SIG-M5 treated with dmso at 0.1 percent for 504 hours (cell line): ENCODE data around the gene PLSCR2.
"Not testable (repeated sequence)": the region's sequence is repeated elsewhere in the genome, so short reads cannot be mapped to it uniquely, and the experiment has no call there.

Experiments
- DNase-seq: peaks from one replicate; lab custom pipeline; 2025; ENCODE audit not compliant: unreplicated experiment; lab: John Stamatoyannopoulos, UW

PLSCR2 gene, protein sequence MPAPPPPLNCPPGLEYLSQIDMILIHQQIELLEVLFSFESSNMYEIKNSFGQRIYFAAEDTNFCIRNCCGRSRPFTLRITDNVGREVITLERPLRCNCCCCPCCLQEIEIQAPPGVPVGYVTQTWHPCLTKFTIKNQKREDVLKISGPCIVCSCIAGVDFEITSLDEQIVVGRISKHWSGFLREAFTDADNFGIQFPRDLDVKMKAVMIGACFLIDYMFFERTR

DNA sequence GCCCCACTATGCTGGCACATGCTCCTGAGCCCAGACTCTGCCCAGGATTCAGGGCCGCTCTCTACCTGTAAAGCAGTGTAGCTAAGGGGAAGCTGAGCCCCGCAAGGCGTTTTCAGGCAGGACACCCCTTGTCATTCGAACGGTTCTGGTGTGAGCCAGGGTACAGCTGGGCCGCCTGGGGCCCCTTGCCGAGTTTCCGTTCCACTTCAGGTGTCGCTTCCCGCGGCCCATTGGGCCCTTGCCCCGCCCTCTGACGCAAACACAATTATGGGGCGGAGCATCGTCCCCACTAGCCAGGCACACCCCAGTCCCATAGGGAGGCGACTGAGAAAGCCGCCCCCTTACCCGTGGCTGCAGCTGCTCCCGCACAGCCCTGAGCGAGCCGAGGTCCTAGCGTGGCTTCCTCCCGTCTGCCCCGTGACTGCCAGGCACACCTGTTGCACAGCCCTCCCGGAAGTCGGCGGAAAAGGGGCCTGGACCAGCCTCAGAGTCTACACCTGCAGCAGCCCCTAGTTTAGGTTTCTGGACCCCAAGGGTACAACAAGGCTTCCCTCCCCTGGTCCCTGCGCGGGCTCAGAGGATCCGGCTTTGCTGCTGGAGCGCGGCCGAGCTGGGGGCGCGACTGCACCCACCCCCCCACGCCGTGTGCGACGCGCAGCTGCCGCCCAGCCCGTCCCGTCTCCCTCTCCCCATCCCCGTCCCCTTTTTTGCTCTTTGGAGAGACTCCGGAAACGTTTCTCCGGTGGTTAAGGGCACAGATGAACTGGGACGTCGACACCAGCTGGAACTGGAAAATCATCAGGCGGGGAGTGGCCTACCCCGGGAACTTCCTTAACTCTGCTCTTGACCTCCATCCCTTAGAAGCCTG is at the start of gene PLSCR2:
Gene PLSCR2, minus strand, starts transcription at position 412 of the 868 bp plus-strand sequence. CDS start 9,657 bp downstream, outside the sequence.
- DNase-seq, result no peak

DNA sequence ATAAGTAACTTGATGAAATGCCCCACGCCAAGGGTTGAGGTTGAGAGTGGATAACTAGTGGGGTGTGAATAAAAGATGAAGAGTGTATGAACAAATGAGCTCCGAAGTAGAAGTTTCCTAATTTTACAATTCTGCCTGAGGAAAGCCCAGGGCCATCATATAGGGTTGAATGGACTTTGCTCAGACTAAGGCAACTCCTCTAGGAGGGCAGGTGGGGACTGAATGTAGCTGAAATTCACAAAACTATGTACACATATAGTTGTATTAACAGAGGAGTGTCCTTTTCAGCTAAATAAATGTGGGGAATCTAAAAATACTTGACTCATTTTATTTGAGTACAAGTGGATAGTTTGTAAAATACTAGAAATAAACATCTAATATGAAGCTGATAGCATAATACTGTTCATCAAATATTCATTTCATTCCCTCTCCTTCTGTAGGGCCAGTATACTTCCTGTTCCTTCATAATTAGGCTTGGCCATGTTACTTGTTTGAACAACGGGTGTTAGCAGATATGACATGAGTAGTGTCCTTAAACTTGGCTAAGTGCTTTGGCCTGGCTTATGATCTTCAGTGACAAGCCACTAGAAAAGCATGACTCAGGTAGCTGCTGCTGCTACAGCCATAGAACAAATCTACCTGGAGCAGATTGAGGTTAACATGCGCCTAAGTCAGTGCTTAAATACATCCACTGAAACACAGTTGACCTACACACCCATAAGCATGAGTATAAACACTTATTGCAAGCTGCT is 48.5 kb upstream of the PLSCR2 start:
- DNase-seq, result no peak

DNA sequence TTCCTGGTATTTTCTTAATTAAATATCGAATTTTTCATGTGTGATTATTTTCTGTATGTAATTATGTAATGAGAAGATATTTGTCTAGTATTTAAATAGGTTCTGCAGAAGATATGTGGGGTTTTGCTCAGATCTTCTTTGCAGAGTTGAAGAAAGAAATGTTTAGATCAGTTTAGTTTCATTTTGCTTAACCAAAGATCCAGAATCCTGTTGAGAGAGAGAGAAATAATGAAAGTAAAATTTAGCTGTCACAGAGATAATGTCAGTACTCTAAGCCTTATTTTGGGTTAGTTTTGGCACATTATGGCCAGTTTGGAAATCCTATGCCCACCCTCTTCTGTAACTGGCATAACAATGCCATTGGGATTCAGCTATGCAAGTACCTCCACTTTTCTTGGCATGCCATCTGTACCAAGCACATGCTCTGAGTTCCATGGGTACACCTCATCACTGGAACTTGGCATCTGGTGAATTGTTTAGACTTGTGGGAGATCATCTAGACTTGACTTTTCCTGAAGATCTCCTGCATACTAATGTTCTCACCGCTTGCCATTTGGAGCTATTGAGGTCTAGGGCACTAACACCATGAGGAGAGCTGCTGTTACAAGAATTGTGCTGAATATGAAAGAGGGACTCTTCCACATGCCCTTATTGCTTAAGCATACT is 44.2 kb upstream of the PLSCR2 start:
- DNase-seq, result no peak

DNA sequence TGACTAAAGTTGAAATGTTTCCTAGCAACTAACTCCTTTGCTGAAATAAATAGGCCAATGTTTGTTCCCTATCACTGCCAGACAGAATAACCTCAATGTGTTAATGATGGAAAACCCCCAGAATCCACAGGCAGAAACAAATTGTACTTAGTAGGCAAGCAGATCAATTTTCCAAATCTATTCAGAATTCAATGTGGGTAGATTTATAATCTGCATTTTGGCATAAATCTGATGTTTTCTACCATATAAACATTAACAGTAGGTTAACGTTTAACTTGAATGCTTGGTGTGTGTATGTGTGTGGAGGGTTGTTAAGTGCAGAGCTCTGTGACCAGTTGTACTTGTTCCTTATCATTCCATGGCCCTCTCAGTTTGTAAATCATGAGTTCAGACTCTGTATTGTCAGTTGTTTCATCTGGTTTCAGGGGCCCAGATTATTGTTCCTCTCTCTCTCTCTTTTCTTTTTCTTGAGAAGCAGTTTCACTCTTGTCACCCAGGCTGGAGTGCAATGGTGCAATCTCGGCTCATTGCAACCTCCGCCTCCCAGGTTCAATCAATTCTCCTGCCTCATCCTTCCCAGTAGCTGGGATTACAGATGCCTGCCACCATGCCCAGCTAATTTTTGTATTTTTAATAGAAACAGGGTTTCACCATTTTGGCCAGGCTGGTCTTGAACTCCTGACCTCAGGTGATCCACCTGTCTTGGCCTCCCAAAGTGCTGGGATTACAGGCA is 42.2 kb upstream of the PLSCR2 start:
- DNase-seq, result no peak

DNA sequence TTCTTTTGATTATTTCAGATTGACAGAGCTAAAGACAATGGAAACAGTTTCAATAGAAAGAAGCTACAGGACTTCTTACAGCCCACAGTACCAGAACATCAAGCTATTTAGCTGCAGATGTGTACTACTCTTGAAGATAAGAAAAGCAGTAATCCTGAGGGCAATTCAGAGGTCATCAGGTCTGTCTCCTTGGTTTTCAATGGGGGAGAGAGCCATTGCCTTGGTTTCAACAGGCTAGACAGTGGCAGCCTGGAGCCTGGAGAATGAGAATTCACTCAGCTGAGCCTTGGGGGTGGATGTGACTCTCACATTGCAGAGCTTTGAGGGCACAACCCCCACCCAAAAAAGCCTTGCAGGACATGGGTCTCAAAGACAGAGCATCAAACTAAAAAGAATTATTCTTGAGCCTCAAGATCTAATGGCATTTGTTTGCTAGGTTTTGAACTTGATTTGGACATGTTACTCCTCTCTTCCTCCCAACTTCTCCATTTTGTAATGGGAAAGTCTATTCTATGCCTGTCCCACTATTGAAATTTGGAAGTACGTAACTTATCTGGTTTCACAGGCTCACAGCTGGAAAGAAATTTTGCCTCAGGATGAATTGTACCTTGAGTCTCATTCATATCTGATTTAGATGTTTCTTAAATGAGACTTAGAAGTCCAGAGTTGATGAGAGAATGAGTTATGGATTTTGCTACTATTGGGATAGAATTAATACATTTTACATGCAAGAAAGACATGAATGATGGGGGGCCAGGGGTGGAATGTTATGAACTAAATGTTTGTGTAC is 38.2 kb upstream of the PLSCR2 start:
- no peak for DNase-seq

DNA sequence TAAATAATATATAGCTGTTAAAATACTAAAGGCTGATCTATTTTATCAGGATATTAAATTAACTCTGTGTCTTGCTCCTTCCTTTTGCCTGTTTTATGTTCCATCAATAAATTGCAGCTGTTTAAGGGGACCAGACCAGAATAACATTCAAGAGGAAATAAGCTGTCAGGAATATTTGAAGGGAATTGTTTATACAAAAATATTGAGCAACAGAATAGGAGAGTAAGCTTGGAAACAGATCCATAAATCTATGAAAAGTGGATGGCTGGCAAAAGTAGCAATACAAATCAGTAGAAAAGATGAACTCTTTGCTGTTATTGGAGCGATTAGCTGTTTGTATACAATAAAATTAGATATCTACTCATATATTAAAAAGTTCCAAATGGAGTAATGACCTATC is 36.2 kb upstream of the PLSCR2 start:
- DNase-seq, result no peak

DNA sequence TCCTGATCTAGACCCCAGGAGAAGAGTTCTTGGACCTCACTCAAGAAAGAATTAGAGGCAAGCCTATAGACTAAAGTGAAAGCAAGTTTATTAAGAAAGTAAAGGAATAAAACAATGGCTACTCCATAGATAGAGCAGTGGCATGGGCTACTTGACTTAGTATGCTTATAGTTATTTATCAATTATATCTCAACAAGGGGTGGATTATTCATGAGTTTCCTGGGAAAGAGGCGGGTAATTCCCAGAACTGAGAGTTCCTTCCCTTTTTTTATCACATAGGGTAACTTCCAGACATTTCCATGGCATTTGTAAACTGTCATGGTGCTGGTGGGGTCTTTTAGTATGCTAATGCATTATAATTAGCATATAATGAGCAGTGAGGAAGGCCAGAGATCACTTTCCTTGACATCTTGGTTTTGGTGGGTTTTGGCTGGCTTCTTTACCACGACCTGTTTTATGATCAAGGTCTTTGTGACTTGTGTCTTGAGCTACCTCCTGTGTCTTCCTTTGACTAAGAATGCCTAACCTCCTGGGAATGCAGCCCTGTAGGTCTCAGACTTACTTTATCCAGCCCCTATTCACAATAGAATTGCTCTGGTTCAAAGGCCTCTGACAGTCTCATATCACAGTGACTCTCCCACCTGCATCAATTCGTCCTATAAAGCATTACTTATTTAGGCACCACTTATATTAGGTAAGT is 35.3 kb upstream of the PLSCR2 start:
- DNase-seq, result no peak

DNA sequence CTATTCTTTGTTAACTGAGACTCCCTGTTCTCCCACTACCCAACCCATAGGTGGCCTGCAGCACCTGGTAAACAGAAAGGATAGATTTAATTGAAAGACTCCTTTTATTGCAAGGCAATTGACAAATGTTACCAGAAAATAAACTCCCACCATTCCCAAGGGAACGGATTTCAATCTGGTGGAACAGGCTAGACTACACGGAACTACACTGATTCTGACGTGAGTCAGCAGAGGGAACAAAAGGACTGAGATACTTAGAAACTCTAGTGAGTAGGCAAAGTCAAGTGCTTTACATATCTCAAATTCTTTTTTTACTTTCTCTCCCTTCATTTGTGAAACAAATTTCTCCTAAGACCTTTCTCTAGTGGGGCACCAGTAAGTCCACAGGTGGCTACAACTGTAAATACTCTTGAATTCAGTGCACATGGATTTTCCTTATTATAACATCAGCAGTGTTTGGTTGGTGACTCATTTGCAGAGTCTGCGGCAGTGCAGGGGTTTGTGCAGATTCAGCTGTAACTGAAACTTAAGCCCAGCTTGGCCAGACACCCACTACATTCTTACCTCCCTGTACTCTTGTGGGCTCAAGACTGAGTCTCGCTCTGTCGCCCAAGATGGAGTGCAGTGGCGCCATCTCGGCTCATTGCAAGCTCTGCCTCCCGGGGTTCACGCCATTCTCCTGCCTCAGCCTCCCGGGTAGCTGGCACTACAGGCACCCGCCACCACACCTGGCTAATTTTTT is 34.3 kb upstream of the PLSCR2 start:
- DNase-seq, result peak; percentile 68

DNA sequence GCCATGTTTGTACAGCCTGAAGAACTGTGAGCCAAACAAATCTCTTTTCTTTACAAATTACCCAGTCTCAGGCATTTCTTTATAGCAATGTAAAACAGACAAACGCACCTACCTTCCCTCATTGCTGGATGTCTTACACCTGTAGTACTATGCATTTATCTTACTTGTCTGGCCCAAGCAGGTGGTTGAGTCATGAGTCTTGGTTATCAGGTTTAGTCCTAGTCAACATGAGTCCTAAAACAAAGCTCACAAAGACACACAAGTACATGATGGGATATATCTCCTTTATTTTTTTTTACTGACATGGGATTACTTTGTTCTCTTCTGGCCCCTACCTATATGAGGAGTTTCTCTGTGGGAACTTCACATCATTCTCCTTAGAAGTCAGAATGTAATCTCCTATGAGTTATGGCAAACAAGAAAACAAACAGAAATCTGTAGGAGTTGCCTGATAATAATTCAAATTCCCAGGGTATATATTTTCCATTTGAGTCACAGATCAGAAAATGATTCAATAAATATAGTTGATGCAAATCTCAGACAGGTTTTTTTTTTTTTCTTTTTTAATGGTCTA is 33.6 kb upstream of the PLSCR2 start:
- DNase-seq, result no peak

DNA sequence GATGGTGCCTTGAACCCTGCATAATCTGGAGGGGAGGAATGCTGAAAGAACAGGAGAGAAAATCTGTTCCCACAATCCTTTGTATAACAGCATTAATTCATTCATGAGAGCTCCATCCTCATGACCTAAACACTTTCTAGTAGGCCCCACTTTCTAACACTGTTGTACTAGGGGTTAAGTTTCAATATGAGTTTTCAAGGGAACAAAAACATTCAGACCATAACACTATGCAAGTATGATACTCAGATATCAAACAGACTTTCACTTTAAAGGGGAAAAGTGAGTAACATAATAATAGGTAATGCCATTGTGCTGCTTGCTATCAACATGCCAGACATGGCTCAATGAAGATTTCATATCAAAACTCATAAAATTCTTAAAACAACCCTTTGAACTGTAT is 32.4 kb upstream of the PLSCR2 start:
- DNase-seq, result no peak

DNA sequence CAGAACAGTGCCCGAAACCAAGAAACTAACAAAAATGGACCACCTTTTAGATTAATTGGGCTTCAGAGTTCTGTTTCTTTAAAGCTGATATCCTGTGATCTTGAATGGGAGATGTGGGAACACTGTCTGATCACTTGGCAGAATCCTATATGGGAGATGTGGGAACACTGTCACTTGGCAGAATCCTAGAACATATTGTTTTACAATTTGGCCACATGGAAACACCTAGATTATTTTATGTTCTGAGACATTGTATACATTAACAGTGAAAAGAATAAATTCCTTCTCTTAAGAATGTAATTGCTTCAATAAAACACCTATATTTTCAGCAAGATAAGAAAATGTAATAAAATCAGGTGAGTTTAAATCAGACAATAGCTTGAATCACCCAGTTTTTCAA is 30.3 kb upstream of the PLSCR2 start:
- DNase-seq, result no peak

DNA sequence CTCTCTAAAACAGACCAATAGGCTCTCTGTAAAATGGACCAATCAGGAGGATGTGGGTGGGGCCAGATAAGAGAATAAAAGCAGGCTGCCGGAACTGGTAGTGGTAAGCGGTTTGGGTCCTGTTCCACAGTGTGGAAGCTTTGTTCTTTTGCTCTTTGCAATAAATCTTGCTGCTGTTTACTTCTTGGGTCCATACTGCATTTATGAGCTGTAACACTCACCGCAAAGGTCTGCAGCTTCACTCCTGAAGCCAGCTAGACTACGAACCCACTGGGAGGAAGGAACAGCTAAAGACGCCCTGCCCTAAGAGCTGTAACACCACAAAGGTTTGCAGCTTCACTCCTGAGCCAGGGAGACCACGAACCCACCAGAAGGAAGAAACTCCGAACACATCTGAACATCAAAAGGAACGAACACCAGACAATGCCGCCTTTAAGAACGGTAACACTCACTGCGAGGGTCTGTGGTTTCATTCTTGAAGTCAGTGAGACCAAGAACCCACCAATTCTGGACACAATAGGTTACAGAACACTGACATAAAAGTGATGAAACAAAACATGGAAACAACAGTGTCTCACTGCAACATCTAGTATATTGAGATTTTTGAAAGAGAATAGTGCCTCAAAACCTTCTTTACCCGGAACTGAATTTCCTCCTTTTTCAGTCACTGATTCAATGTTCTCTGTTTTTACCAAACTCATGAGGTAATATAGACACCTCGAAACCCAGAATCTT is 28.8 kb upstream of the PLSCR2 start:
- DNase-seq, result no peak

DNA sequence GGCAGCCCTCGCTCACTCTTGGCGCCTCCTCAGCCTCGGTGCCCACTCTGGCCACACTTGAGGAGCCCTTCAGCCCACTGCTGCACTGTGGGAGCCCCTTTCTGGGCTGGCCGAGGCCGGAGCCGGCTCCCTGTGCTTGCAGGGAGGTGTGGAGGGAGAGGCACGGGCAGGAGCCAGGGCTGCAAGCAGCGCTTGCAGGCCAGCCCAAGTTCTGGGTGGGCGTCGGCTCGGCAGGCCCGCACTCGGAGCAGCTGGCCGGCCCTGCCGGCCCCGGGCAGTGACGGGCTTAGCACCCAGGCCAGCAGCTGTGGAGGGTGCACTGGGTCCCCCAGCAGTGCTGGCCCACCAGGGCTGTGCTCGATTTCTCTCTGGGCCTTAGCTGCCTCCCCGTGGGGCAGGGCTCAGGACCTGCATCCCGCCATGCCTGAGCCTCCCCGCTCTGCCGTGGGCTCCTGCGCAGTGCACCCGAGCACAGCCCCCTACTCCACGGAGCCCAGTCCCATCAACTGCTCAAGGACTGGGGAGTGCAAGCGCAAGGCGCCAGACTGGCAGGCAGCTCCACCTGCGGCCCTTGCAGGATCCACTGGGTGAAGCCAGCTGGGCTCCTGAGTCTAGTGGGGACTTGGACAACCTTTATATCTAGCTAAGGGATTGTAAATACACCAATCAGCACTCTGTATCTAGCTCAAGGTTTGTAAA is 27.9 kb upstream of the PLSCR2 start:
- DNase-seq, result not testable (repeated sequence)

DNA sequence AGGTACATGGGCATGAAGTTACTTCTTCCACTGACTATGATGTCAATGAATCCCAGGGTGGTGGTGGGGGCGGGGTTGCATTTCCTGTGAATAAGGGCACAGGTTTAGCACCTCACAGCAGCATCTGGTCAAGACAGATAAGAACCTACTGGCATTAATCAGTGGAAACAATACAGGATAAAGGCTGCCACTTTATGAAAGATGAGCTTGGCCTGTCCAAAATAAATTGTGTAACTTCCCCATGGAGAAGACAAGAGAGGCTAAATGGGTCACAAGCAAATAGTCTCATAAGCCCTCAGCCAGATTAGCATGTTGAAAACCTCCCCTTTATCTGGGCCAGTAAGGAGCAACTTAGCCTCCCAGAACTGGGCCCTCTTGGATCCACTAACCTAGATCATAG is 27.4 kb upstream of the PLSCR2 start:
- no peak for DNase-seq

DNA sequence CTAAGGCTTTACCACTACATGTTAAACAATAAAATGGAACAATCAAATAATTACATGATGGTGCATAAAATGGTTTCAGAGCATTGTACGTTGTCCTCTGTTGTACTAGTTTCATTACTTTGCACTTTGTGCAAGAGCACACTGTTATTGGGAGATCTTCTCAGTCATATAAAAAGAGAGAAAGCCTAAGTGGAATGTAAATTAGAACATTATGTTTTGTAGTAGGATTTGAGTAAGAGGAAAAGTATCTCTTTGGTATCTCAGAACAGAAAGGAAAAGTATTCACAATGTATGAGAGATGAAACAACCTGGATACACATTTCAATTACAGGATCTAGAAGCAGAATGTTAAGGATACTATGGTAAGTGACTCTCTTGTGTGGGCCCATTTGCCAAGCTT is 26.9 kb upstream of the PLSCR2 start:
- no peak for DNase-seq

DNA sequence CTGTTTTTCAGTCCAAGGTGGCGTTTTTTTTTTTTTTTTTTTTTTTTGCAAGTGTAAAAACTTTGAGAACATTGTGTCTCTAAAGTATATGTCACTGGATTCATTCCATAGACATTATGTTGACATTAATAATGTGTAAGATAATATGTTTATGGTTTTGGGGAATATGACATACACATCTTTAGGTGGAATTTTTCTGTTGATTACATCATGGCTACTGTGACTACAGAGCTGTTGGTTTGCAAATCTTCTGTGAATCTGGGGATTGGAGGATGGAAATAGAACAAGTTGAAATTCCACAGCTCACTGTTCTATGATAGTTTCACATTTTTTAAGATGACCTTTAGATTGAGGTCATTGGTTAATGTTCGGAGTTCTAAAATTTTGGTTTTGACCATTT is 24.4 kb upstream of the PLSCR2 start:
- no peak for DNase-seq

DNA sequence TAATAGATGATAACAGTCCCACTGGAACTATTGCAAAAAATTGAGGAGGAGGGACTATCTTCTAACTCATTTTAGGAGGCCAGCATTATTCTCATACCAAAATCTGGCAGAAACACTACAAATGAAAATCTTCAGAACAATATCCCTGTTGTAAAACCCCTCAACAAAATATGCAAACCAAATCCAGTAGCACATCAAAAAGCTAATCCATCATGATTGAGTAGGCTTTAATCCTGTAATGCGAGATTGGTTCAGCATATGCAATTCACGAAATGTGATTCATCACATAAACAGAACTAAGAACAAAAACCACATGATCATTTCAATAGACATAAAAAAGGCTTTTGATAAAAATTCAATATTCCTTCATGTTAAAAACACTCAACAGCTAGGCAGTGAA is 23.9 kb upstream of the PLSCR2 start:
- no peak for DNase-seq
